Activated T-helper 17 cell treated with anti-CD3 and anti-CD28 coated beads, Interleukin-2, amount 50 U/mL, for 72 hours (primary cell): ENCODE measurements around the gene MMP11. TPM values are rescaled to one million over a fixed set of nuclear protein-coding genes. Genes with fewer than 3 reads are reported as not detected.

Source experiments
- ATAC-seq: fragments of 150-1000 bp; cut with Tn5 transposase; replicated peaks from 2 replicates; pipeline ENCODE4 v1.10.0; 2021; ENCODE audit warnings: mild to moderate bottlenecking, moderate library complexity
- H3K27ac Mint-ChIP-seq: one replicate; pipeline ENCODE4 v1.8.0; 2022; ENCODE audit warnings: mixed read lengths
- H3K27me3 Mint-ChIP-seq: one replicate; pipeline ENCODE4 v1.8.0; 2022; ENCODE audit warnings: mixed read lengths
- H3K36me3 Mint-ChIP-seq: one replicate; pipeline ENCODE4 v1.8.0; 2022; ENCODE audit warnings: low read depth, mild to moderate bottlenecking, mixed read lengths
- H3K4me1 Mint-ChIP-seq: one replicate; pipeline ENCODE4 v1.8.0; 2022; ENCODE audit warnings: mixed read lengths
- H3K4me3 Mint-ChIP-seq: one replicate; pipeline ENCODE4 v1.8.0; 2022; ENCODE audit warnings: mild to moderate bottlenecking, mixed read lengths
- H3K9me3 Mint-ChIP-seq: one replicate; pipeline ENCODE4 v1.8.0; 2022; ENCODE audit warnings: mixed read lengths
- total RNA-seq, 2 donors: library from RNA; stranded (reverse); gene quantifications; one replicate each; pipeline ENCODE4 v1.2.3, GENCODE V29; 2022

The MMP11 gene
- total RNA-seq, 2 donors from 2014 or later: 0.45 to 0.50 TPM

- H3K9me3 Mint-ChIP-seq: no peaks in the 10 kb centered on the region
- H3K27me3 Mint-ChIP-seq: no peaks in the 10 kb centered on the region
- H3K4me1 Mint-ChIP-seq: peaks cover 5% of the 10 kb centered on the region
- H3K27ac Mint-ChIP-seq: no peak overlapping the region
- no peak overlapping the region for H3K4me3 Mint-ChIP-seq
- no peak for ATAC-seq
- H3K36me3 Mint-ChIP-seq: peaks cover 31% of the 10 kb centered on the region
Observed at GRCh38 chr22:23833017-23833751, 60.5 kb downstream of the MMP11 start.

Other genes starting within 250 kb of the MMP11 start
- not detected for gene IGLL1, start 192.6 kb upstream of the MMP11 start, total RNA-seq
- under 1 TPM in 1 of 2 donors, not detected in 1; 0.40 TPM for gene DRICH1, start 140.5 kb upstream of the MMP11 start, total RNA-seq
- 10 to 100 TPM in 1 of 2 donors, 1 to 10 TPM in 1; 4.1 to 10.4 TPM for gene RGL4, start 81.8 kb upstream of the MMP11 start, total RNA-seq
- 1 to 10 TPM in 1 of 2 donors, under 1 TPM in 1; 0.82 to 1.1 TPM for gene ZNF70, start 21.7 kb upstream of the MMP11 start, total RNA-seq
- not detected for gene VPREB3, start 18.4 kb upstream of the MMP11 start, total RNA-seq
- not detected for gene C22orf15, start 9.9 kb upstream of the MMP11 start, total RNA-seq
- gene CHCHD10, start 4.9 kb upstream of the MMP11 start, total RNA-seq: 100 to 1,000 TPM in 1 of 2 donors, 10 to 100 TPM in 1; 49.6 to 104 TPM
- gene SMARCB1, start 14.1 kb downstream of the MMP11 start, total RNA-seq: 10 to 100 TPM; 51.4 to 70.1 TPM
- gene DERL3, start 66.2 kb downstream of the MMP11 start, total RNA-seq: 1 to 10 TPM; 5.0 to 9.3 TPM
- gene SLC2A11, start 85.0 kb downstream of the MMP11 start, total RNA-seq: 1 to 10 TPM; 3.8 to 5.9 TPM
- 1,000 to 10,000 TPM; 1,250 to 1,556 TPM for gene MIF, start 121.5 kb downstream of the MMP11 start, total RNA-seq
- under 1 TPM; 0.37 to 0.41 TPM for gene GSTT2B, start 188.3 kb downstream of the MMP11 start, total RNA-seq
- 1 to 10 TPM; 2.8 to 4.9 TPM for gene DDTL, start 194.0 kb downstream of the MMP11 start, total RNA-seq
- 100 to 1,000 TPM; 117 to 122 TPM for gene DDT, start 201.6 kb downstream of the MMP11 start, total RNA-seq
- under 1 TPM in 1 of 2 donors, not detected in 1; 0.29 TPM for gene GSTT2, start 207.3 kb downstream of the MMP11 start, total RNA-seq
- gene GSTT4, start 232.6 kb downstream of the MMP11 start, total RNA-seq: not detected
- 10 to 100 TPM; 98.0 to 99.4 TPM for gene CABIN1, start 238.5 kb downstream of the MMP11 start, total RNA-seq